NCI-H748 (cell line): ENCODE measurements around the gene GABRA6.
"Not testable (repeated sequence)": the region's sequence is repeated elsewhere in the genome, so short reads cannot be mapped to it uniquely, and the experiment has no call there.

Source experiments
- DNase-seq: peaks from one replicate; lab custom pipeline; 2025; ENCODE audit not compliant: unreplicated experiment; lab: John Stamatoyannopoulos, UW

The GABRA6 gene

DNA sequence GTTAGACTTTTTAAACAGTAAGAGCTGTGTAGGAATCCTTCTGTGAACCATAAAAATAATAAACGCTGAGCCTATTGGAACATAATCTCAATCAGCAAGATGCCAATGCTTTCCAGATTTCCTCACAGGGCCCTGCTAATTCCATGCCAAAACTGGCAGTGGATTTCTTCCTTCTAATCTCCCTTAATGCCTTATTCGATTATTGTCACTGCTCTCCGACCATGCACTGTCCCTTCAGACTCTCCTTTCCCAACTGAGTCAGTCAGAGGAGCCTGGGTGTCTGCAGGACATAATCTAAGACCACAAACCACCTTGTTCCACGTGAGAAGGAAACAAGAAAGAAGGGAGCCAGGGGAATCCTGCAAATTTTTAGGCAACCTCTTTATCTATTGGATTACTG lies at the start of gene GABRA6:
Gene GABRA6 (plus strand): TSS at position 261 of the 400 bp plus-strand sequence. CDS start 269 bp downstream, outside the sequence.
- DNase-seq = no peak

DNA sequence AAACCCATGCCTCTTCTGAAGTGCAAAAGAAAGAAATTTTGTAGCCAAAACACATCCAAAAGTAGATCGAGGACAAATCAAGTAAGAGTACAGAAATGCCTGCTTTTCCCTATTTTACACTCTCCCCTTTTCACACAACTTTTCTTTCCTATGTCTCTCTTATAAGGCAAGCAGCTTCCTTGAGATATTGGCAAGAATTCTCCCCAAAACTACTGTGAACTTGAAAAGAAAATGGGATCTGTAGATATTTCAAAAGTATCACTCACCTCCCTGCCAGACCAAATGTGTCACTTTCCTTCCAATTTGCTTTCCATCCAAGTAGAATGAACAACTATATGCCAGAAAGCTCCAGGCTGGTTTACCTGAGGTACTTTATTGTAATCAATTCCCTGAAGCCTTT lies 47.9 kb upstream of the GABRA6 start:
- no peak for DNase-seq

DNA sequence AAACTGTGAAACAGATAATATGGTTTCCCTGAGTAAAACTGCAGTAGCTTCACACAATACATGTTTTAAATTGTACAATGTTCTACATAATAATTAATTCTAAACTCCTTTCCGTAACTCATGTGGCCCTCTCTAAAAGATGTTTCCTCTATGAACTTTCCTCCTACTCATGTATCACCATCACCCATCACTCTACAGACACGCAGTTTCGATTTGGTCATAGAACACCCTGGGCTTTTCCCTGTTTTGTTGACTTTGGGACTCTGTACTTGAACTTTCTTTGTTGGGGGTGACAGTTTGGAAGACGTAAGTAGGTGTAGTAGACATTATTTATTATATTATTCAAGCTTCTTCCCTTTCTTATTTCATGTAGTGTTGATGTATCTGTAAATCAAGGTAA lies 44.1 kb upstream of the GABRA6 start:
- no peak for DNase-seq

DNA sequence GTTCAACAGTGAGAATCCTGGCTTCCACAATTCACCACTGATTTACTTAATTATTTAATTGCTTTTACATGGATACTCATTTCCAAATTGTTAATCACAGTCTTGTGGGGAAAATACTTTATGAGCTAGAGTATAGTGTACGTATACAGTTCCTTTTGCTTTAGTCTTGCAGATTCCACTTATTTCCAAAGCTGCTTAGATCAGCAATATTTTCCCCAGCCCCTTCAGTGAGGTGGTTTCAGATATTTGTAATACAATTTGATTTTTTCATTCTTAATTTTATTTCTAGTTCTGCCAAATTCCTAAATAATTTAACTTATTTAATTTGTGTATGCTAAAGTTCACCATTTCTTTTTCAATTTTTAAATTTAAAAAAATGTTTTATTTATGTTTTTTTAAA lies 40.3 kb upstream of the GABRA6 start:
- DNase-seq = no peak

DNA sequence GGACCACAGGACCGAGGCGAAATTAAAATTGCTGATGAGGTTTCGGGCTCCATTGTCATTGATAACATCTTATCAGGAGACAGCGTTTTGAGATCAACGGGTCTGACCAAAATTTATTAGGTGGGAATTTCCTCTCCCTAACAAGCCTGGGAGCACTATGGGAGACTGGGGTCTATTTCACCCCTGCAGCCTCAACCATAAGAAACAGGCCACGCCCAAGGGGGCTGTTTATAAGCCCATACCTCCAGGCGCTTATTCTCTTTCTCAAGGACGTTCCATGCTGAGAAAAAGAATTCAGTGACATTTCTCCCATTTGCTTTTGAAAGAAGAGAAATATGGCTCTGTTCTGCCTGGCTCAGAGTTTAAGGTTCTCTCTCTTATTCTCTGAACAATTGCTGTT lies 33.6 kb upstream of the GABRA6 start:
- DNase-seq = not testable (repeated sequence)

DNA sequence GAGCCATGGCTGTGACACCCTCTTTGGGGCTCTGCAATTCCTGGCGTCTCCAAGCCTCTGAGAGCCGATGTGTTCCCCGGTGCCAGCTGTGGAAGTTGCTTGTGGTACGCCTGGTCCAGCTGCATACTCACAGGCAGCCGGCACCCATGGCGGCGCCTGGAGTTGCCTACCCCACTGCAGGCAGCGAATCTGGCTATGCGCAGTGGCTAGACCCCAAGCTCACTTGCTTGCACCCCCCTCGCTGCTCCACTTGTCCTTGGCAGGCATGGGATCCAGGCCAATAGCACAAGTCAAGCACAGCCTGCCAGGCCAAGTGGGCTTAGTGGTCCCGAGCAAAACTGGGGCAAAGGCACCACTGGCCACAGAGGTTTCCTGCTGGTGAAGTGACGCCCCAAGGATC lies 24.7 kb upstream of the GABRA6 start:
- no peak for DNase-seq

DNA sequence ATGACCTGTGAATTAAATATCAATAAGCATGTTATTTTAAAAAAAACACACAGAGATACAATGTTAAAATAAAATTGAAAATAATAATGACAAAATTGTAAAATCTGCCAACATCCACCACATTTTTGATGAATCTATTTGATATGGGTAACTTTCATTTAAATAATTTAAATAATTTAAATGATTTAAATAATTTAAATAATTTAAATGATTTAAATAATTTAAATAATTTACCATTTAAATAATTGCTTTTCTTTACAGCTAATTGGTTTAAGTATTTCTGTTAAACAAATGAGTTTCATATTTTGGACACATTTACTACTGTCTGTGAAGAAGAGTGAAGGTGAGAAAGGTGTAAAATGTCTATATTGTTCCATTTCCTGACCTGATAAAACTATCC lies 22.1 kb upstream of the GABRA6 start:
- no peak for DNase-seq

DNA sequence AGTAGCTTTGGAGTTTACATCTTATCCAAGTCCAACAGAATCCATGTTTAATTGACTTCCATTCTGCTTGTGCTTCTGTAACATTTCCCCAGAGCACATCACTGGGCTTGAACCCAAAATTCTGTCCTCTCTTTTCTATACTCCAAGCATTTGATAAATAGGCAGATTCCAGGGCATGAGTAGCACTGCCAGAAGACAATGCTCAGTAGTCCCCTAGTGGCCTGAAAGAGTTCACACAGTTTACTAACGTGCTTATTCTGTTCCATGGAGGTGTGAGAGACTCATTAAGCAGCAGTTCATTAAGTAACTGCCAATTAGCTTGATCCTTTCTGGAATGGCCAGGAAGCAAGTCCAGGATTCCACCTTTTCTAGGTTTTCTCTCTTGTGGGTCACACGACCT lies 9.4 kb upstream of the GABRA6 start:
- no peak for DNase-seq

DNA sequence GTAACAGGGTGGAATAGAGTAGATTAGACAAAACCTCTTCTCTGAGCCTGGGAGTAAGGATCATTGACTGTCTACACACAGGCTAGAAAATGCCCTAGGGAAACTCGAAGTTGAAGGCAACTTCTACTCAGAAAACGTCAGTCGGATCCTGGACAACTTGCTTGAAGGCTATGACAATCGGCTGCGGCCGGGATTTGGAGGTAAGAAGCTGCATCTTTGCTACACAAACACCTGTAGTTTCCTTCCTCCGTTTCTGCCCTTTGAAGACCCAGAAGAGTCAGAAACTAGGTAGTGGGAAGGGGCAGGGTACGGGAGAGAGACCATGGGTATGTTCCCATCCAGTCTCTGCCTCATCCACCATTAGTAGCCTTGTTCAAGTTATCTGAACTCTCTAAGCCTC lies 628 bp downstream of the GABRA6 start:
- DNase-seq = no peak

DNA sequence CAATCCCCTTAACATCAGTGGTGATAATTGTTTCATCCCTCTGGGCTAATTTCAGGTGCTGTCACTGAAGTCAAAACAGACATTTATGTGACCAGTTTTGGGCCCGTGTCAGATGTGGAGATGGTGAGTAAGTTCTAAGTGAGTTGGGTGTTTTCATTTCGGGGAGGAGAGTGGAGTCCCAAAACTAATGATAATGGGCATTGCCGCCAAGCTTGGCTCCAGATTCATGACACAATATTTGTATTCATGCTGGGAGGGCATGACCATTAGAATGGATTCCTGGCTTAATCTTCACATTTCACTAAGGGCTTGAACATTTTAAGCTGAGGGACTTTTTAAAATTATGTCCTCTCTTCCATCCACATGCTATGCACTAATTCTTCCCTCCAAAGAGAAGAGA lies 1.4 kb downstream of the GABRA6 start:
- DNase-seq = no peak

DNA sequence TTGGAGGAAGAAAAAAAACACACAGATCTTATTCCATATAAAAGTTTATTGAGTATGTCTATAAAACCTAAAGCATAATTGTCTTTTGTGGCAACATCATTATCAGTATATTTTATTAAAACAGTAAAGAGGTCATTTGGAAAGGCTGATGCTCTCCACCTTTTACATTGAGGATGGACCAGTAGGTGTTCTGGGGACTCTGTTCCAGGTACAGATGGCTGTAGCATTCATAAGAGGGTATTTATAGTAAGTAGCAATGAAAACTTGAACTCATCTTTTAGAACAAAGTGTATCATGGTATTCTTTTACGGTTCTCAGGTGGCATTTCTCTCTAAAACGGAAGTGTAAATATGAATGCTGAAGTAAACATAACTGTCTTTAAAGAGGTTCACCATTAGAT lies 1.8 kb downstream of the GABRA6 start:
- DNase-seq = no peak

DNA sequence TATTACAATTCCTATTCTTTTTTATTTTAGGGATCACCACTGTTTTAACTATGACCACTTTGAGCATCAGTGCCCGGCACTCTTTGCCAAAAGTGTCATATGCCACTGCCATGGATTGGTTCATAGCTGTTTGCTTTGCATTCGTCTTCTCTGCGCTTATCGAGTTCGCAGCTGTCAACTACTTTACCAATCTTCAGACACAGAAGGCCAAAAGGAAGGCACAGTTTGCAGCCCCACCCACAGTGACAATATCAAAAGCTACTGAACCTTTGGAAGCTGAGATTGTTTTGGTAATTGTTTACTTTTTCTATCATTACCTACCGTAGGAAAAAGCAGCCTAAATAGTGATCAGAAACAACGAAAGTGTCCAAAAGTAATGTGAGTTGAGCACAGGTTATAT lies 6.4 kb downstream of the GABRA6 start:
- DNase-seq = no peak

DNA sequence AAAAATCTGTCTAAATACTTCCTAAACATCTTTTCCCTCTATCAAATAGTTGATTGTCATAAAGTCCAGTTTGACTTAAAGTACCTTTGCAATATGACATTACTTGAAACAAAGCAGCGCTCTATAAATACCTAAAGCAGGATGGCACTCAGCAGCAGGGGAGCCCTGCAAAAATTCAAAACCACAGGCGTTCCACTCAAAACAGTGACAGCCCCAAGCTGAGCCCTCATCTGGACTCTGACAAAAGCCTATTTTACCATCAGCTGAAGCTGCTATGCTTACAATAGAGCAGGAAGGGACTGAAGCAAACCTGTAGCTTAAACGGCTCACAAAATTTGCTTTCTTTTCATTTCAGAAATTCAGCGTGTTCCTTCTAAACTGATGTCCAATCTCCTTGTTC lies 11.5 kb downstream of the GABRA6 start:
- no peak for DNase-seq

DNA sequence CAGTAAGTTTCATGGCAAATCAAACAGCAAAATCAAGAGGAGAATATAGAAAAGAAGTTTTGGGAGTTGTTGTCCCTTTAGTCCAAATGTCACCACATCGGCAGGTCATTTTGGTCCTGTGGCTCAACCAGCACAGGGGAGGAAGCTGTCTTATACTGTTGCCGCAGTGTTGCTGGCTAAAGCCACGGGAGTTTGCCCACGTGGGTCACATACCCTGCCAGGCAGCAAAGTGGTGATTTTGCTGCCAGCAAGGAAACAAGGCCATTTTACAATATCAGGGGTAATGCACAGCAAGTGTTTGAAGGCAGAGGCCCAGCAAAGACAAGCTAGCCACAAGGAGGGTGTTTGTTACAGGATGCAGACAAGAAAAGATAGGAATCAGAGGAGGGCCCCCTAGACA lies 14.5 kb downstream of the GABRA6 start:
- DNase-seq = no peak

DNA sequence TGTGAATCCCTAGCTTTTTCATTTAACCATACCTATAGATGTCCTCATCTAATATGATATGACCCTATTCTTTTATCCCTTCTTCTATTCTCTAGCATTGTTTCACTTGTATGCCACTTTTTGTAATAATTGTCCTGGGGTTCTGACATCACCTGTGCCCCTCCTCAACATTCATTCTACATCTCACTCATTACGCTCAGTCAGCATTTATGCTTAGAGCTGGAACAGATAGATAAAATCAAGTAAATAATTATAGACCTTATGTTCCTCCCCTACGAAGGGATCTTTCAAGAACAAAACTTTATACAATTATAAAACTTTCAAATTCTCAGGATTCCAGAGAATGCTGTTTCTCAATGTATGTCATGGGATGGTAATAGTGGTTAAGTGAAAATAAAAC lies 18.0 kb downstream of the GABRA6 start:
- no peak for DNase-seq

DNA sequence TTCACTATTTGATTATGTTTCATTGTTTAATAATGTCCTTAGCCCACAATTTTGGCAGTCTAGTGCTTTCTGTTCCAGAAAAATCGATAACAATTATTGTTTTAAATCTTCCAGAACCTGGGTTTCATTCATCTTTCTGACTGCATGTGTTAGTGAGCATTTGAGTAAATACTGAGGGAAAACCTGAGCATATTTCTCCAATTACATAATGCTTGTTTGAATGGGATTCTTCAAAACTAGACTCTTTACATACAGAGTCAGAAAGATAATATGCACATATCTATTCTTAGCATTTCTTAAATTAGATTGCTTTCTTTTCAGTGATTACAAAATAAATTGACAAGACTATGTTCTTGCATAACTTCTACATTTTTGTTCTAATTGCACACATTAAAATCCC lies 21.9 kb downstream of the GABRA6 start:
- no peak for DNase-seq

DNA sequence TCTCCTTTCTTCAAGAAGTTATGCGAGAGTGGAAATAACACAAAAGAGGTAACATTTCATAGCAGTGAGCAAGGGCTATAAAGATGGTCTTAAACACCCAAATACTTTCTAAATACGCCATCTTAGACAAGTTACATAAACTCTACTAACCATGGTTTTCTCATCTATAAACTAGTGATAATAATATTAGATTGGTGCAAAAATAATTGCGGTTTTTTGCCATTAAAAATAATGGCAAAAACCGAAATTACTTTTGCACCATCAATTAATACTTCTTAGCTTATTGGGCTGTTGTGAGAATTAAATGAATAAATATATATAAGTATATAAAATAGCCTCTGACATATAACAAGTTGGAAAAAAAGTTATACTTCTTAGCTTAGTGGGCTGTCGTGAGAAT lies 23.7 kb downstream of the GABRA6 start:
- DNase-seq = no peak

DNA sequence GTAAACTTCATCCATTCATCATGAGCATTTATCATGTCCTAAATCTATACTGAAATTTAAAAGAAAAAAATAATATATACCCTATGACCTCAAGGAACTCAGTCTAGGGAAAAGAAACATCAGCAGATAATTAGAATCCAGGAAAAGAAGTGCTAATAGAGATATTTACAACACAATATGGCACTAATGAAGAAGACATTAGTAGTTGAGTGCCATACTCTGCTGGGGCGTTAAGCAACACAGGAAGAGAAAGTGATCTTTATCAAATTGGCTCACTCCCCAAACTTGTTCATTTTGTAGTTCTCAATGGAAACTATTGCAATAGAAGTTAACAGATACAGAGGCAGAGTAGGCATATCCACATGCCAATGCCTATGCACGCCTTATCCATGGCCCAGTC lies 27.5 kb downstream of the GABRA6 start:
- DNase-seq = no peak

DNA sequence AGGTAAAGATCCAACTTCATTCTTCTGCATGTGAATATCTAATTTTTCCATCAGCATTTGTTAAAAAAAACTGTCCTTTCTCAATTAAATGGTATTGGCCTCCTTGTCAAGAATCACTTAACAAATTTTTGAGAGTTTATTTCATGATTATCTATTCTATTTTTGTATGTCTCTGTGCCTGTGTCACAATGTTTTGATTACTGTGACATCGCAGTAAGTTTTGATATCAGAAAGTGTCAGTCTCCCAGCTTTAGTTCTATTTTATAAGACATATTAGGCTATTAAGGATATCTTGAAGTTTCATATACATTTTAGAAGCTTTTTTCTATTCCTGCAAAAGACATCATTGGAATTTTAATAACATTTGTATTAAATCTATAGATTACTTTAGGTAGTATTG lies 33.6 kb downstream of the GABRA6 start:
- no peak for DNase-seq

DNA sequence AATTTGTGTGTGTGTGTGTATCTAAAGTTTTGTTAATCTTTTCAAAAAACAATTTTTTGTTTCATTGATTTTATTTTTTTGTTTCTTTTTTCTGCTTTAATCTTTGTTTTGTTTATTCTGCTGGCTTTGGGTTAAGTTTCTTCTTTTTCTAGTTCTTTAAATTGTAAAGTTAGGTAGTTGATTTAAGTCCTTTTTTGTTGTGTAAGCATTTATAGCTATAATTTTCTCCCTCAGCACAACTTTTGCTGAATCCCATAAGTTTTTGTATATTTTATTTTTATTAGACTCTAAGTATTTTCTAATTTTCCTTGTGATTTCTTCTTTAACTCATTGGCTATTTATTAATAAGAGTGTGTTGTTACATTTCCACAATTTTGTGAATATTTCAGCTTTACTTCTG lies 34.9 kb downstream of the GABRA6 start:
- no peak for DNase-seq

DNA sequence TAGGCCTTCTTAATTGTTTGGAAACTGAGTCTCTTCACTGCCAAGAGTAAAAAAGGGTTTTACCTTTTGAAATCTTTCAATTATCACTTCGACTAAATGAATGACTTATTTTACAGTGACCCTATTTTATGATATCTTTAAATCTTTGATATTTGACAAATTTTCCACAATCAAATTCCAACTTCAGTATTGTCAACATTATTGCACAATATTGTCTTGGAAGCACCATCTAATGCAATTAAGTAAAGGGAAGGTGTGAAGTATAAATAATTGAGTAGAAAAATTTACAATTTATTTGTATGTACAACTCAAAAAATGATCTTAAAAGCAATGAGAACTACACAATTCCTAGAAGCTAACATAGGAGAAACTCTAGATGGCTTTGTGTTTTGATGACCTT lies 49.2 kb downstream of the GABRA6 start:
- no peak for DNase-seq

DNA sequence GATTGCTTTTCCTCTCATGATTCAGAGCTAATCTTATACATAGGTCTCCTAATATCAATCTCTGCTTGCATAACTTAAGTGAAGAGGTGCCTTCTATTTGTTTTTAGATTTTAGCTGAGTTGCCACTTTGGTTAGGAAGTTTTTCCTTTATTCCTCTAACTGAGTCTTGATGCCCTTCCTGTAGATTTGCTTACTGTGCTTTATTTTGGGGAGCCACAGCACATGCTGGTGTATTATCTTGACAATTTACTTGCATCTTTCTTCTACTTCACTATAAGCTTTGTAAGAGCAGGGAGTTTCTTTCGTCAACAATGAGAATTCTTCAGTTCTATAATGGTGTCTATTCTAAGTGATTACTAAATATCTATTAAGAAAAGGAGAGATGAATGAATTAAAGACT lies 54.9 kb downstream of the GABRA6 start:
- no peak for DNase-seq

DNA sequence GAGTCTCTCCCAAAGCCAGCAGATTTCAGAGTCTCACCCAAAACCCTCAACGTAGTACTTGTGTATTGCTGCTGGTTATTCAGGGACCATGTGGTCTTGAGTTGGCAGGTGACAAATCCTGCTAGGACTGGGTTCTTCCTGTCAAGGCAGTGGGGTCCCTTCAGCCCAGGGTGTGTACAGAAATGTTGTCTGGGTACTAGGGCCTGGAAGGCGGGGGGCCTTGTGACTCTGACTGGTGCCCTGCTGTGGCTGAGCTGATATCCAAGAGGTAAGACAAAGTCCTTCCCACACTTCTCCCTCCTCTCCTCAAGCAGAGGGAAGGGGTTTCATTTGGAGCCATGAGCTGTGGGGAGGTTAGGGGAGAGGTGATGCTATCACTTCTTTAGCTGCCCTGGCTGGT lies 58.8 kb downstream of the GABRA6 start:
- no peak for DNase-seq

DNA sequence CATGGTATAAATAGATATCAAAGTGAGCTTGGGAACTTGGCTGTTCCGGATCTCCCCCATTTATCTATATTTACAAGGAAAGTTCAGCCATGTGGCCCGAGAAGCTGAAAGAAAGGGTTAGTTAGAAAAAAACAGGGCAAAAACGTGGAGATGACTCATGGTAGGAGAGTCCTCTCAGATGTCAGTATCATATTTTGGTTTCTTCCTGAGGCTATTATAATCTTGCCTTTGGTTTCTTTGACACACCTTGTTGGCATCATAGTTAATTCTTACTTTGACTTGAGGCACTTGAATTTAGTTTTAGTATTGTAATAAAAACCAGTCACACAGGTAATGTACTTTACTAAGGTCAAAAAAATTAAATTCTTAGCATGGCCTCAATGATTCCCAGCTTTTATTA lies 59.9 kb downstream of the GABRA6 start:
- DNase-seq = no peak
